HepG2 (cell line): ENCODE data around the gene PKM. TPM values are rescaled to one million over a fixed set of nuclear protein-coding genes. Genes with fewer than 3 reads are reported as not detected.

Source experiments
- CREM ChIP-seq, 2 experiments: sonication (generic) in 1 of 2; formaldehyde crosslinking in 1 of 2; IDR thresholded peaks; 2 replicates each; pipeline versions ENCODE4 v1.4.0 to v1.6.1; 2016 to 2020; ENCODE audit warnings: antibody characterized with exemption in 1 of 2, mild to moderate bottlenecking in 1 of 2, missing genetic modification reagents in 1 of 2
- DPF2 ChIP-seq: sonication (generic); formaldehyde crosslinking; IDR thresholded peaks from 2 replicates; pipeline ENCODE4 v1.4.0; 2020; ENCODE audit warnings: mild to moderate bottlenecking, low read depth, missing genetic modification reagents, borderline replicate concordance
- ETV5 ChIP-seq: IDR thresholded peaks from 2 replicates; pipeline ENCODE4 v1.6.1; 2018; ENCODE audit warnings: missing biosample characterization, missing genetic modification reagents, inconsistent platforms, borderline replicate concordance
- HDAC2 ChIP-seq: sonication (generic); formaldehyde crosslinking; IDR thresholded peaks from 2 replicates; pipeline ENCODE4 v1.4.0; 2020; ENCODE audit warnings: missing genetic modification reagents
- HHEX ChIP-seq: IDR thresholded peaks from 2 replicates; pipeline ENCODE4 v1.6.1; 2016; ENCODE audit warnings: control low read depth
- HIVEP1 ChIP-seq: sonication (generic); formaldehyde crosslinking; IDR thresholded peaks from 2 replicates; pipeline ENCODE4 v1.4.0; 2020; ENCODE audit warnings: mild to moderate bottlenecking, missing genetic modification reagents
- NFYC ChIP-seq: IDR thresholded peaks from 2 replicates; pipeline ENCODE4 v1.6.1; 2016; ENCODE audit warnings: missing genetic modification reagents, missing compliant biosample characterization
- NR1H2 ChIP-seq: sonication (generic); formaldehyde crosslinking; IDR thresholded peaks from 2 replicates; pipeline ENCODE4 v1.8.1; 2022; ENCODE audit warnings: low read depth, missing genetic modification reagents, borderline replicate concordance
- SALL2 ChIP-seq: sonication (generic); formaldehyde crosslinking; IDR thresholded peaks from 2 replicates; pipeline ENCODE4 v1.8.1; 2023; ENCODE audit warnings: mild to moderate bottlenecking, missing genetic modification reagents, inconsistent platforms
- TCF7L2 ChIP-seq: IDR thresholded peaks from 2 replicates; pipeline ENCODE4 v1.6.1; 2011; ENCODE audit warnings: mild to moderate bottlenecking, low read depth, low read length, moderate library complexity
- ZBTB7A ChIP-seq: sonication (generic); formaldehyde crosslinking; IDR thresholded peaks from 2 replicates; pipeline ENCODE4 v1.8.0; 2022; ENCODE audit warnings: mild to moderate bottlenecking, missing genetic modification reagents
- ZFP36 ChIP-seq: fragments of 150-350 bp; IDR thresholded peaks from 2 replicates; pipeline ENCODE4 v1.6.1; 2018; ENCODE audit warnings: borderline replicate concordance, low read length, low read depth; ENCODE audit not compliant: partially characterized antibody
- ZNF180 ChIP-seq: sonication (generic); formaldehyde crosslinking; IDR thresholded peaks from 2 replicates; pipeline ENCODE4 v1.4.0; 2020; ENCODE audit warnings: low read depth, missing genetic modification reagents, borderline replicate concordance
- ZNF382 ChIP-seq: sonication (generic); formaldehyde crosslinking; IDR thresholded peaks from 2 replicates; pipeline ENCODE4 v1.5.0; 2020; ENCODE audit warnings: missing genetic modification reagents, mild to moderate bottlenecking, borderline replicate concordance
- ZNF569 ChIP-seq: sonication (generic); formaldehyde crosslinking; IDR thresholded peaks from 2 replicates; pipeline ENCODE4 v1.5.0; 2020; ENCODE audit warnings: mild to moderate bottlenecking, missing genetic modification reagents, moderate library complexity, borderline replicate concordance
- polyA plus RNA-seq, 8 experiments: library from polyadenylated mRNA; depleted of rRNA in 3 of 8; stranded (reverse) in 7 of 8; unstranded in 1 of 8; fragments of >200 nt; fragmentation: Illumina TruSeq in 4 of 8; extraction: Trizol in 4 of 8; gene quantifications; 2 replicates each; pipeline versions ENCODE4 v1.2.1 to v1.2.3, GENCODE V29; 2011 to 2016; ENCODE audit warnings: low read depth in 4 of 8, missing spikeins in 1 of 8, mixed read lengths in 1 of 8; ENCODE audit not compliant: insufficient read depth in 1 of 8
- total RNA-seq, 5 experiments: library from RNA; depleted of rRNA; stranded (reverse); fragments of >200 nt; fragmentation: Illumina TruSeq; extraction: Trizol; gene quantifications; 2 replicates each; pipeline ENCODE4 v1.2.3, GENCODE V29; 2016; ENCODE audit warnings: low read depth in 1 of 5
- TF ChIP-seq, protein P1 (sequence below): sonication (generic); formaldehyde crosslinking; IDR thresholded peaks from 2 replicates; pipeline ENCODE4 v1.5.0; 2020; ENCODE audit warnings: mild to moderate bottlenecking, missing genetic modification reagents, borderline replicate concordance
- TF ChIP-seq, protein P2 (sequence below): IDR thresholded peaks from 2 replicates; pipeline ENCODE4 v1.6.1; 2016; ENCODE audit warnings: missing compliant biosample characterization, missing genetic modification reagents, borderline replicate concordance
- TF ChIP-seq, protein P3 (sequence below): sonication (generic); formaldehyde crosslinking; conservative IDR thresholded peaks from 2 replicates; pipeline ENCODE4 v1.4.0; 2020; ENCODE audit warnings: missing genetic modification reagents

The PKM gene
- total and polyA plus RNA-seq, 2 of the 13 experiments (the other 11 are each of a cell fraction or from before 2014, with no cell fraction given): 488 to 780 TPM

DNA sequence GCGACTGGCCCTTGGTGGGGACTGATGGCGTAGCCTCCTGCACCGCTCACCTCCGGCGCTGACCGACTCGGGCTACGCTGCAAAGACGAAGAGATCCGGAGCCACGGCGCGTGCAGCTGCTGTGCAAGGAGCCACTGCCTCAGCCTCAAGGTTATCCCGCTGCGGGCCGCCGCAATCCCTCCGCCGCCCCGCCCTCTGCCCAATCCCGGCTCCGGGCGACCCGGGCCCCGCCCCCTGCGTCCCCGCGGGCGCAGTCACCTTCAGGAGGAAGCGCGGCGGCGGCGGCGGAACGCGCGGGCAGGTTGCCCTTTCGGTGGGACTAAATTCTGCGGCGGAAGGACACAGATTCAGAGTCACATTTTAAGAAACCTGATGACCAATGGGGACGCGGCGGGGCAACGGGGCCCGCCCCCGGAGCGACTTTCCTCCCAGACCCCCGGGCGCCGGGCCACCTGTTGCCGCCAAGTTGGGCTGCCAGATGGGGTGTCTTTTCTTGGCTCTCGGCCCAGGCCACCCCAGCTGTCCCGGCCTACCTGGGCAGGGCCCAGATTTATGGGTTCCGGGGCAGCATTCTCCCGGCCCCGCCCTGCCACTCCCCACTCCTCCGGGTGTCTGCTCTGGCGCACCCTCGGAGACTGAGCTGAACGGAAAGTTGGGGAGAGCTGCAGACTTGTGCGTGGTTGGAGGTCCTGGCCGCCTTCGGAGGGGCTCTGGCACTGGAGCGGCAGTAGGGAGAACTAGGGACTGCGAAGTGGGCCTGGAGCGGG, at the start of gene PKM (continued):
- TF ChIP-seq, protein P1, sequence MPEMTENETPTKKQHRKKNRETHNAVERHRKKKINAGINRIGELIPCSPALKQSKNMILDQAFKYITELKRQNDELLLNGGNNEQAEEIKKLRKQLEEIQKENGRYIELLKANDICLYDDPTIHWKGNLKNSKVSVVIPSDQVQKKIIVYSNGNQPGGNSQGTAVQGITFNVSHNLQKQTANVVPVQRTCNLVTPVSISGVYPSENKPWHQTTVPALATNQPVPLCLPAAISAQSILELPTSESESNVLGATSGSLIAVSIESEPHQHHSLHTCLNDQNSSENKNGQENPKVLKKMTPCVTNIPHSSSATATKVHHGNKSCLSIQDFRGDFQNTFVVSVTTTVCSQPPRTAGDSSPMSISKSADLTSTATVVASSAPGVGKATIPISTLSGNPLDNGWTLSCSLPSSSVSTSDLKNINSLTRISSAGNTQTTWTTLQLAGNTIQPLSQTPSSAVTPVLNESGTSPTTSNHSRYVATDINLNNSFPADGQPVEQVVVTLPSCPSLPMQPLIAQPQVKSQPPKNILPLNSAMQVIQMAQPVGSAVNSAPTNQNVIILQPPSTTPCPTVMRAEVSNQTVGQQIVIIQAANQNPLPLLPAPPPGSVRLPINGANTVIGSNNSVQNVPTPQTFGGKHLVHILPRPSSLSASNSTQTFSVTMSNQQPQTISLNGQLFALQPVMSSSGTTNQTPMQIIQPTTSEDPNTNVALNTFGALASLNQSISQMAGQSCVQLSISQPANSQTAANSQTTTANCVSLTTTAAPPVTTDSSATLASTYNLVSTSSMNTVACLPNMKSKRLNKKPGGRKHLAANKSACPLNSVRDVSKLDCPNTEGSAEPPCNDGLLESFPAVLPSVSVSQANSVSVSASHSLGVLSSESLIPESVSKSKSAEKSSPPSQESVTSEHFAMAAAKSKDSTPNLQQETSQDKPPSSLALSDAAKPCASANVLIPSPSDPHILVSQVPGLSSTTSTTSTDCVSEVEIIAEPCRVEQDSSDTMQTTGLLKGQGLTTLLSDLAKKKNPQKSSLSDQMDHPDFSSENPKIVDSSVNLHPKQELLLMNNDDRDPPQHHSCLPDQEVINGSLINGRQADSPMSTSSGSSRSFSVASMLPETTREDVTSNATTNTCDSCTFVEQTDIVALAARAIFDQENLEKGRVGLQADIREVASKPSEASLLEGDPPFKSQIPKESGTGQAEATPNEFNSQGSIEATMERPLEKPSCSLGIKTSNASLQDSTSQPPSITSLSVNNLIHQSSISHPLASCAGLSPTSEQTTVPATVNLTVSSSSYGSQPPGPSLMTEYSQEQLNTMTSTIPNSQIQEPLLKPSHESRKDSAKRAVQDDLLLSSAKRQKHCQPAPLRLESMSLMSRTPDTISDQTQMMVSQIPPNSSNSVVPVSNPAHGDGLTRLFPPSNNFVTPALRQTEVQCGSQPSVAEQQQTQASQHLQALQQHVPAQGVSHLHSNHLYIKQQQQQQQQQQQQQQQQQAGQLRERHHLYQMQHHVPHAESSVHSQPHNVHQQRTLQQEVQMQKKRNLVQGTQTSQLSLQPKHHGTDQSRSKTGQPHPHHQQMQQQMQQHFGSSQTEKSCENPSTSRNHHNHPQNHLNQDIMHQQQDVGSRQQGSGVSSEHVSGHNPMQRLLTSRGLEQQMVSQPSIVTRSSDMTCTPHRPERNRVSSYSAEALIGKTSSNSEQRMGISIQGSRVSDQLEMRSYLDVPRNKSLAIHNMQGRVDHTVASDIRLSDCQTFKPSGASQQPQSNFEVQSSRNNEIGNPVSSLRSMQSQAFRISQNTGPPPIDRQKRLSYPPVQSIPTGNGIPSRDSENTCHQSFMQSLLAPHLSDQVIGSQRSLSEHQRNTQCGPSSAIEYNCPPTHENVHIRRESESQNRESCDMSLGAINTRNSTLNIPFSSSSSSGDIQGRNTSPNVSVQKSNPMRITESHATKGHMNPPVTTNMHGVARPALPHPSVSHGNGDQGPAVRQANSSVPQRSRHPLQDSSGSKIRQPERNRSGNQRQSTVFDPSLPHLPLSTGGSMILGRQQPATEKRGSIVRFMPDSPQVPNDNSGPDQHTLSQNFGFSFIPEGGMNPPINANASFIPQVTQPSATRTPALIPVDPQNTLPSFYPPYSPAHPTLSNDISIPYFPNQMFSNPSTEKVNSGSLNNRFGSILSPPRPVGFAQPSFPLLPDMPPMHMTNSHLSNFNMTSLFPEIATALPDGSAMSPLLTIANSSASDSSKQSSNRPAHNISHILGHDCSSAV (CRISPR knock-in tag): no peak
- no peak for TF ChIP-seq HHEX (CRISPR knock-in tag)
- TF ChIP-seq ZFP36: no peak
- peak; percentile 85; the same call in 1 of the 2 replicates for TF ChIP-seq SALL2
- TF ChIP-seq, protein P2, sequence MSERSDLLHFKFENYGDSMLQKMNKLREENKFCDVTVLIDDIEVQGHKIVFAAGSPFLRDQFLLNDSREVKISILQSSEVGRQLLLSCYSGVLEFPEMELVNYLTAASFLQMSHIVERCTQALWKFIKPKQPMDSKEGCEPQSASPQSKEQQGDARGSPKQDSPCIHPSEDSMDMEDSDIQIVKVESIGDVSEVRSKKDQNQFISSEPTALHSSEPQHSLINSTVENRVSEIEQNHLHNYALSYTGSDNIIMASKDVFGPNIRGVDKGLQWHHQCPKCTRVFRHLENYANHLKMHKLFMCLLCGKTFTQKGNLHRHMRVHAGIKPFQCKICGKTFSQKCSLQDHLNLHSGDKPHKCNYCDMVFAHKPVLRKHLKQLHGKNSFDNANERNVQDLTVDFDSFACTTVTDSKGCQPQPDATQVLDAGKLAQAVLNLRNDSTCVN (CRISPR knock-in tag): peak; percentile 72; the same call in 1 of the 2 replicates
- peak; percentile 83; the same call in 1 of the 2 replicates for TF ChIP-seq ZNF569 (CRISPR knock-in tag)
- TF ChIP-seq NFYC (CRISPR knock-in tag): peak; percentile 87
- peak; percentile 27; the same call in 1 of the 2 replicates for TF ChIP-seq HDAC2
- TF ChIP-seq ZBTB7A (CRISPR knock-in tag): no peak; the same call in 1 of the 2 replicates
- no peak for TF ChIP-seq CREM (IDR thresholded peaks at IDR 0.05)
- TF ChIP-seq CREM (CRISPR knock-in tag; IDR thresholded peaks at IDR 0.05): no peak
- TF ChIP-seq NR1H2 (CRISPR knock-in tag): no peak
- peak; percentile 69; the same call in 1 of the 2 replicates for TF ChIP-seq ZNF180 (CRISPR knock-in tag)
- no peak for TF ChIP-seq DPF2 (CRISPR knock-in tag)
- TF ChIP-seq ETV5 (CRISPR knock-in tag): no peak; the same call in 1 of the 2 replicates
- TF ChIP-seq HIVEP1 (CRISPR knock-in tag): no peak
- no peak for TF ChIP-seq TCF7L2
- TF ChIP-seq, protein P3, sequence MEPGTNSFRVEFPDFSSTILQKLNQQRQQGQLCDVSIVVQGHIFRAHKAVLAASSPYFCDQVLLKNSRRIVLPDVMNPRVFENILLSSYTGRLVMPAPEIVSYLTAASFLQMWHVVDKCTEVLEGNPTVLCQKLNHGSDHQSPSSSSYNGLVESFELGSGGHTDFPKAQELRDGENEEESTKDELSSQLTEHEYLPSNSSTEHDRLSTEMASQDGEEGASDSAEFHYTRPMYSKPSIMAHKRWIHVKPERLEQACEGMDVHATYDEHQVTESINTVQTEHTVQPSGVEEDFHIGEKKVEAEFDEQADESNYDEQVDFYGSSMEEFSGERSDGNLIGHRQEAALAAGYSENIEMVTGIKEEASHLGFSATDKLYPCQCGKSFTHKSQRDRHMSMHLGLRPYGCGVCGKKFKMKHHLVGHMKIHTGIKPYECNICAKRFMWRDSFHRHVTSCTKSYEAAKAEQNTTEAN (CRISPR knock-in tag): no peak
- TF ChIP-seq ZNF382 (CRISPR knock-in tag): no peak
